ENCODE data around the gene NR2E3. TPM values are rescaled to one million over a fixed set of nuclear protein-coding genes. Genes with fewer than 3 reads are reported as not detected.

Gene NR2E3
- total RNA-seq, 1 experiment from 2014 or later: 0.31 TPM

DNA sequence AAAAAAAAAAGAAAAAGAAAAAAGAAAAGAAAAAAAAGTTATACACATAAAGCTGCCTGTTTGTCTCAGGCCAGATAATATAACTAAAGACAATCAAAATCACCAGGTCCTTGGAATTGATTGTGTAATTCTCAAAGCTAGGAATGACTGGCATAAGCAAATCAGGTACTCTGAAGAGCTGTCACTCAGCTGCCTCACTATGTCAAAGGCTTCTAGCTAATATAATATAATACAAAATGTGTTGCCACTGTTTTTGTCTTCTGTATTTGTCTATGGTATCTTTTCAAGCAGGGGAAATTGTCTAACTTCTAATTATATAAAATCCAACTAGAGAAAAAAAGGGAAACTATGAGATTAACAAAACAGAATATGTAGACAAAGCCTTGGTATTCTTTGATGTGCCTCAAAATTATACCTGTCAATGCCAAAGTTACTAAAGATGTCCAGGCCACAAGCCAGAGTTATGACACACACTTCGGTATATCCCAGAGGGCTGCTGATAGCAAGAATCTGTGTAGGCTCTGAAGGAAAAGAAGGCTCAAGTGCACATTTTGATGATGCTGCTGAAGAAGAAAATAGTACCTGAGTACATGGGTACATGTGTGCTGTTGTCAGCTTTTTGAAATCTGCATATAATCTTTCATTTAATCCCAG, 37.0 kb upstream of the NR2E3 start:
- H3K9me3 Mint-ChIP-seq: peaks cover 2 to 3% of the 10 kb centered on the region in 2 experiments
- no CpG with 5 or more reads among the region's 1 CpG for WGBS (ENCODE audit: extremely low coverage, insufficient read length, low lambda C conversion rate)

More for the DNA sequence above, 37.0 kb upstream of the NR2E3 start:
- TF ChIP-seq, protein P1, sequence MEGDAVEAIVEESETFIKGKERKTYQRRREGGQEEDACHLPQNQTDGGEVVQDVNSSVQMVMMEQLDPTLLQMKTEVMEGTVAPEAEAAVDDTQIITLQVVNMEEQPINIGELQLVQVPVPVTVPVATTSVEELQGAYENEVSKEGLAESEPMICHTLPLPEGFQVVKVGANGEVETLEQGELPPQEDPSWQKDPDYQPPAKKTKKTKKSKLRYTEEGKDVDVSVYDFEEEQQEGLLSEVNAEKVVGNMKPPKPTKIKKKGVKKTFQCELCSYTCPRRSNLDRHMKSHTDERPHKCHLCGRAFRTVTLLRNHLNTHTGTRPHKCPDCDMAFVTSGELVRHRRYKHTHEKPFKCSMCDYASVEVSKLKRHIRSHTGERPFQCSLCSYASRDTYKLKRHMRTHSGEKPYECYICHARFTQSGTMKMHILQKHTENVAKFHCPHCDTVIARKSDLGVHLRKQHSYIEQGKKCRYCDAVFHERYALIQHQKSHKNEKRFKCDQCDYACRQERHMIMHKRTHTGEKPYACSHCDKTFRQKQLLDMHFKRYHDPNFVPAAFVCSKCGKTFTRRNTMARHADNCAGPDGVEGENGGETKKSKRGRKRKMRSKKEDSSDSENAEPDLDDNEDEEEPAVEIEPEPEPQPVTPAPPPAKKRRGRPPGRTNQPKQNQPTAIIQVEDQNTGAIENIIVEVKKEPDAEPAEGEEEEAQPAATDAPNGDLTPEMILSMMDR (conservative IDR thresholded peaks at IDR 0.05): no peak
- H3K27me3 ChIP-seq (ENCODE audit: insufficient read depth, low read length): no peaks in the 10 kb centered on the region
- no peak overlapping the region for H2BK5ac ChIP-seq (ENCODE audit: insufficient read length, low read length)
- no peak overlapping the region for H3K27ac Mint-ChIP-seq
- H3K79me1 ChIP-seq (ENCODE audit: insufficient read depth, low read depth, low read length, poor library complexity, severe bottlenecking): no peaks in the 10 kb centered on the region
- H4K8ac ChIP-seq (replicated peaks; ENCODE audit: insufficient read length, low read depth, low read length): no peak overlapping the region
- no peaks in the 10 kb centered on the region for H3K23me2 ChIP-seq (ENCODE audit: insufficient read length, low read depth, low read length, poor library complexity, severe bottlenecking)
- no peak overlapping the region for H2AFZ ChIP-seq (ENCODE audit: low read length)
- H3K27me3 Mint-ChIP-seq (ENCODE audit: low read depth): no peaks in the 10 kb centered on the region
- H3K9ac ChIP-seq (ENCODE audit: extremely low read depth, insufficient read length, low read length): no peak overlapping the region
- H3K79me2 ChIP-seq (ENCODE audit: insufficient read depth, low read length): no peaks in the 10 kb centered on the region
- no peak overlapping the region for H3K4me3 Mint-ChIP-seq
- no peak overlapping the region for H2BK20ac ChIP-seq (ENCODE audit: low read depth, low read length, poor library complexity, severe bottlenecking)
- H3K4me1 ChIP-seq (ENCODE audit: insufficient read depth, low read length): no peaks in the 10 kb centered on the region
- no peak overlapping the region for H3T11ph ChIP-seq (ENCODE audit: low read length)
- no peak for DNase-seq
- H3K56ac ChIP-seq (ENCODE audit: insufficient read length, low read depth, low read length): no peak overlapping the region
- no peak overlapping the region for H3K23ac ChIP-seq (ENCODE audit: insufficient read length, low read depth, low read length)
- no peak overlapping the region for H3K14ac ChIP-seq (ENCODE audit: insufficient read depth, low read length)
- H2AK5ac ChIP-seq (ENCODE audit: insufficient read length, low read length): no peak overlapping the region
- H2BK12ac ChIP-seq (ENCODE audit: insufficient read length, low read depth, low read length): no peak overlapping the region
- H2BK15ac ChIP-seq (ENCODE audit: low read depth, low read length): no peak overlapping the region
- H3K9me3 ChIP-seq (ENCODE audit: control insufficient read depth, low read depth, low read length): no peaks in the 10 kb centered on the region
- H3K36me3 Mint-ChIP-seq (ENCODE audit: insufficient read depth in 1 of 3, low read depth in 3 of 3): peaks cover under 1 to 4% (median 2%) of the 10 kb centered on the region in 3 experiments
- H3K18ac ChIP-seq (ENCODE audit: insufficient read length, low read depth, low read length): no peak overlapping the region
- no peak overlapping the region for H2BK120ac ChIP-seq (ENCODE audit: low read depth, low read length, poor library complexity, severe bottlenecking)
- no peak overlapping the region for H4K91ac ChIP-seq (ENCODE audit: insufficient read length, low read depth, low read length)
- H4K5ac ChIP-seq (ENCODE audit: insufficient read length, low read depth, low read length): no peak overlapping the region
- no peaks in the 10 kb centered on the region for H3K4me1 Mint-ChIP-seq
- no peak overlapping the region for H3K27ac ChIP-seq (ENCODE audit: insufficient read length, low read depth, low read length)
- no peaks in the 10 kb centered on the region for H4K20me1 ChIP-seq (ENCODE audit: control insufficient read depth, insufficient read depth, insufficient read length)
- H3K4me2 ChIP-seq (ENCODE audit: insufficient read depth, insufficient read length, low read length): no peak overlapping the region
- no peak overlapping the region for H3K4ac ChIP-seq (ENCODE audit: low read depth, low read length)
